Stimulated activated memory B cell treated with anti-CD40 and anti-IgM and Interleukin-4, amounts not matched to agents 10 μg/mL and 1 μg/mL and 100 μg/mL, for 72 hours (primary cell): ENCODE measurements around the gene ABHD17A.

Experiments
- ATAC-seq: fragments of 150-1000 bp; cut with Tn5 transposase; 2 replicates; pipeline ENCODE4 v1.10.0; 2021
- H3K27ac Mint-ChIP-seq: one replicate; pipeline ENCODE4 v1.8.0; 2022; ENCODE audit warnings: mild to moderate bottlenecking, mixed read lengths
- H3K27me3 Mint-ChIP-seq: one replicate; pipeline ENCODE4 v1.8.0; 2022; ENCODE audit warnings: mixed read lengths
- H3K36me3 Mint-ChIP-seq: one replicate; pipeline ENCODE4 v1.8.0; 2022; ENCODE audit warnings: mixed read lengths
- H3K4me1 Mint-ChIP-seq: one replicate; pipeline ENCODE4 v1.8.0; 2022; ENCODE audit warnings: mixed read lengths
- H3K4me3 Mint-ChIP-seq: one replicate; pipeline ENCODE4 v1.8.0; 2022; ENCODE audit warnings: mild to moderate bottlenecking, moderate library complexity, mixed read lengths
- H3K9me3 Mint-ChIP-seq: one replicate; pipeline ENCODE4 v1.8.0; 2022; ENCODE audit warnings: mixed read lengths

Gene ABHD17A

DNA sequence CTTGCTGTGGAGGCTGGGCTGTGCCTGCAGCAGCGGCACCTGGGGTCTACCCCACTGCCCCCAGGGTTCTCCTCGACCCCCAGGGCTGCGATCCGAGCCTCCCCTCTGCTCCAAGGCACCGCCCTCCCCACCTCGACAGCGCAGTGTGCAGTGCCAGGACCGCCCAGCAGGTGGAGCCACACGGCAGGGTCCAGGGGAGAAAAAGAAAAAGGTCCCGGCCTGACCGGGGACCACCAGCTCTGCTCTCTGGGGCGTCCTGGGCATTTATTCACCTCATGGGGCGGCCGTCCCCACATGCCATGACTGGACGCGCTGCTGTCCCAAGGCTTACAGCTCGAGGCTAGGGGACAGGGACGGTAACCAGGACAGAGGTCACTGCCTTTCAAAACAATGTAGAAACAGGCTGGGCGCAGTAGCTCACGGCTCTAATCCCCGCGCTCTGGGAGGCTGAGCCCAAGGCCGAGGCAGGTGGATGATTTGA lies 47.6 kb downstream of the ABHD17A start:
- peaks cover 53% of the 10 kb centered on the region for H3K4me1 Mint-ChIP-seq
- no peak overlapping the region for H3K4me3 Mint-ChIP-seq
- no peaks in the 10 kb centered on the region for H3K27me3 Mint-ChIP-seq
- H3K27ac Mint-ChIP-seq = no peak overlapping the region
- no peaks in the 10 kb centered on the region for H3K9me3 Mint-ChIP-seq
- H3K36me3 Mint-ChIP-seq = peaks cover 5% of the 10 kb centered on the region
- no peak for ATAC-seq

DNA sequence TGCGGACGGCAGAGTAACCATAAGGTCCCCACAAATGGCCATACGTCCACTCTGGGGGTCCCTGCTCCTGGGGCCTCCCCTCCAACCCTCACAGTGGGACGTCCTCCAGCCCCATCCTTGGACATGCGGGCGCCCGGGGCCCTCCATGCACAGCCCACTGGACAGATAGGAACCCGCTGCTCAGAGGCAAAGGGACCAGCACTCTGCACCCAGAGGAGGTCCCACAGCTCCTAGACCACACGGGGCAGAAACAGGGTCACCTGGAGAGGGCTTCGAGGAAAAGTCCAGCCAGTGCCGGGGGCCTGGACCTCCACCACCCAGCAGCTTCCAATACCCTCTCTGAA lies 48.1 kb downstream of the ABHD17A start:
- Mint-ChIP-seq H3K9me3 (no peaks in the 10 kb centered on the region), H3K27me3 (no peaks in the 10 kb centered on the region), H3K4me1 (peaks cover 52% of the 10 kb centered on the region), H3K4me3 (no peak overlapping the region), H3K36me3 (peaks cover 5% of the 10 kb centered on the region), H3K27ac (no peak overlapping the region)
- no peak for ATAC-seq

DNA sequence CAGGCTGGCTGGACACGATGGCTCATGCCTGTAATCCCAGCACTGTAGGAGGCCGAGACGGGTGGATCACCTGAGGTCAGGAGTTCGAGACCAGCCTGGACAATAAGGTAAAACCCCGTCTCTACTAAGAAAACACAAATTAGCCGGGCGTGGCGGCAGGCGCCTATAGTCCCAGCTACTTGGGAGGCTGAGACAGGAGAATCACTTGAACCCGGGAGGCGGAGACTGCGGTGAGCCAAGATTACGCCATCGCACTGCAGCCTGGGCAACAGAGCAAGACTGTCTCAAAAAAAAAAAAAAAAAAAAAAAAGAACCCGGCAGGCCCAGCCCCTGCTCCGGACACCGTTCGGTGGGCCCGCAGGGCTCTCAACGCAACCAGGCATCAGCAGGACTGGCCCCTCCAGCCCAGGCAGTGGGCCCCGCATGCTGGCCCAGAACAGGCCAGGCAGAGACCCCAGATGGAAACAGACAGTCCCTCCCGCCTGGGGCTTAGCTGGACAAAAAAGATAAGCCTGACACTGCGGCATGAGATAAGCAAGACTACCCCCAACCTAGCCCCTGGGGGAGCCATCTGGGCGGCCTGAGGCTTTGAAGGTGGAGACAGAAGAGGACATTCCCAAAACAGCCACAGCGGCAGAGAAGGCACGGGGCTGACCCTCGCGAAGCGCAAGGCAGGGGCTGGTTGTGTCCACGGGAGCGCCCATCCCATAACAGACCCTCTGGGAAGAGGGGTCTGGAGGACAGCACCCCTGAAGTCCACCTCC lies 48.7 kb downstream of the ABHD17A start:
- Mint-ChIP-seq H3K27me3 (no peaks in the 10 kb centered on the region), H3K27ac (no peak overlapping the region), H3K4me3 (no peak overlapping the region), H3K9me3 (no peaks in the 10 kb centered on the region), H3K36me3 (peaks cover 5% of the 10 kb centered on the region), H3K4me1 (peaks cover 52% of the 10 kb centered on the region)
- ATAC-seq = no peak

DNA sequence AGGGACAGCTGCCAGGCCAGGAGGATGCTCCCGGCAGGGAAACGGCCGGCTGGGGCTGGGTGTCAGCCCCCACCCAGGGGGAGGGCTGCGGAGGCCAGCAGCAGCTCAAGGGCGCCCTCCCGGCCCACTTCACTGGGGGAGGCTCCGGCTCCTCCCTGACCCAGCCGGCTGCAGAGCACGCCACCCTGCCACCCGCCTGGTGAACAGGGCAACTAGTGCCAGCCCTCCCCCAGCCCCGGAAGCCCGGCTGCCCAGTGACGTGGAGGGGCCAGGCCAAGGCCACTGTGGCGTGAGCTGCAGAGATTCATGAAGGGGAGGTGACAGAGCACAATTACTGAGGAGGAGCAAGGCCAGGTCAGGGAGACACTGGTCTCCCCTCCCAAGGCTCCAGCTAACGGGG lies 51.8 kb downstream of the ABHD17A start:
- no peaks in the 10 kb centered on the region for H3K27me3 Mint-ChIP-seq
- H3K36me3 Mint-ChIP-seq = peaks cover 15% of the 10 kb centered on the region
- no peak for ATAC-seq
- H3K4me3 Mint-ChIP-seq = no peak overlapping the region
- H3K27ac Mint-ChIP-seq = no peak overlapping the region
- peaks cover 28% of the 10 kb centered on the region for H3K4me1 Mint-ChIP-seq
- H3K9me3 Mint-ChIP-seq = no peaks in the 10 kb centered on the region

DNA sequence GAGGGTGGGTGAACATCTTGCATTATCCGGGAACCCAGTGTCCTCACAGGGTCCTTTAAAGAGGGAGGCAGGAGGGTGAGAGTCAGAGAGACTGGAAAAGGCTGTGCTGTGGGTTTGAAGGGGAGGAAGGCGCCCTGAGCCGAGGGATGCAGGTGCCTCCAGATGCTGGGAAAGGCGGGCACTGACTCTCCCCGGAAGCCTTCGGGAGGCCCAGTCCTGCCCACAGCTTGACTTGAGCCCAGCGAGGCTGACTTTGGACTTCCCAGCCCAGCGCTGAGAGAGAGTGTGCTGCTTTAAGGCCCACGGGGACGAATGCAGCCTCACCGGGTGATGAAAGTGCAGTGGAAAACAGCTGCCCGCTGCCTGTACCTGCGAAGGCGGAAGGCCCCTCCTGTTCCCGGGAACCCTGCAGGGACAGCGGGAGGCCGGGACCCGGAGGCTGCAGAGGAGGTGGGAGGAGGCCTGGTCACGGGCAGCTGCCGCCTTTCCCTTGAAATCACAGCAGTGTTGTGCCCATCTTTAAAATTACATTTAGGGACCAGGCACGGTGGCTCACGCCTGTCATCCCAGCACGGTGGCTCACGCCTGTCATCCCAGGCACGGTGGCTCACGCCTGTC lies 53.1 kb downstream of the ABHD17A start:
- H3K4me3 Mint-ChIP-seq = no peak overlapping the region
- H3K36me3 Mint-ChIP-seq = peaks cover 16% of the 10 kb centered on the region
- ATAC-seq = no peak
- no peaks in the 10 kb centered on the region for H3K9me3 Mint-ChIP-seq
- no peaks in the 10 kb centered on the region for H3K27me3 Mint-ChIP-seq
- H3K4me1 Mint-ChIP-seq = peaks cover 15% of the 10 kb centered on the region
- no peak overlapping the region for H3K27ac Mint-ChIP-seq

DNA sequence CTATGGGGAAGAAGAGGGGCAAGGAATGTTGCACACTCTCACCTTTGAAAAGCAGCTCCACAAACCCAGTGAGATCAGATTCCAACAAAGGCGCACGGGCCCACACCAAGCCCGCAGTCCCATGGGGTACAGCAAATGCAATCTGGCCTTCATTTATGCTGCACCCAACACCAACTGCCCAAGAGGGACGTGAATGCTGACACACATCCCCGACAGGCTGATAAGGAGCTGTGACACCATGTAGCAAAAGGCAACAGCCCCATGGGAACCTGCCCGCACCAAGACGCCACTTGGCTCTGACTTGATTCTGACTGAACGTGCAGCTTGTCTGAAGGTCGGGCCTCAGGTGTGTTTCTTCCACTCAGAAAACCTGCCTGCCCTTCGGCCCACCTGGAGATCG lies 54.3 kb downstream of the ABHD17A start:
- Mint-ChIP-seq H3K9me3 (no peaks in the 10 kb centered on the region), H3K27me3 (no peaks in the 10 kb centered on the region), H3K27ac (no peak overlapping the region), H3K4me3 (no peak overlapping the region), H3K4me1 (peaks cover 13% of the 10 kb centered on the region), H3K36me3 (peaks cover 21% of the 10 kb centered on the region)
- no peak for ATAC-seq

DNA sequence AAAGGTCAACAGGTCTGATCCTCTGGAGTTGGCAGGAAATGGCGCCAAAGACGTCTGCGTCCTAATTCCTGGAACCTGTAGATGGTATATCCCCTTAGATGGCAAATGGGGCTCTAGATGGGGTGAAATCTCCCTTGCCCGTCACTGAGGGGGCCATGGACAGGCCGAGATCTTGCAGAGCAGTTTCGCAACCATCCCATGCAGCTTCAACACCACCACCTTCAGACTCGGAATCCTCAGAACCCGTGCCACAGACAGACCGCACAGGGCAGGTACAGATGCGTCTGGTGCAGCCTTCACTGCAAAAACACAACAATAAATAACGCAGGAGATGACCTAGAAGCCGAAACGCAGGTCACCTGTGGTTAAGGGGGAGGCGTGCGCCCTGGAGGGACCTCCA lies 54.7 kb downstream of the ABHD17A start:
- H3K4me3 Mint-ChIP-seq = no peak overlapping the region
- peaks cover 17% of the 10 kb centered on the region for H3K4me1 Mint-ChIP-seq
- H3K9me3 Mint-ChIP-seq = no peaks in the 10 kb centered on the region
- no peaks in the 10 kb centered on the region for H3K27me3 Mint-ChIP-seq
- H3K27ac Mint-ChIP-seq = no peak overlapping the region
- H3K36me3 Mint-ChIP-seq = peaks cover 25% of the 10 kb centered on the region
- no peak for ATAC-seq

DNA sequence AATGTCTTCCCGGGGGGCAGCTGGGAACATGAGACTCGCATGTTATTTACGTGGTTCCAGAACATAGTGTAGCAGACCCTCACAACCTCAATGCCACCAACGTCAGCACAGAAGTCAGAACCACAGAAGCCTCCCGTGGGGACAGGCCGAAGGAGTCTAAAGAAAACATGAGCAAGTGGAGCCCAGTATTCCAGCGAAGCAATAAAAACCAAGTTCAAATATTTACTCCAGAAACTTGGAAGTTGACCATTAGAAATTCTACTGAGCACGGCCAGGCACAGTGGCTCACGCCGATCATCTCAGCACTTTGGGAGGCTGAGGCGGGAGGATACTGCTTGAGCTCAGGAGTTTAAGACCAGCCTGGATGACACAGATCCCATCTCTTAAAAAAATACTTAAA lies 55.3 kb downstream of the ABHD17A start:
- Mint-ChIP-seq H3K9me3 (no peaks in the 10 kb centered on the region), H3K27ac (no peak overlapping the region), H3K4me1 (peaks cover 18% of the 10 kb centered on the region), H3K27me3 (no peaks in the 10 kb centered on the region), H3K36me3 (peaks cover 25% of the 10 kb centered on the region), H3K4me3 (no peak overlapping the region)
- ATAC-seq = no peak

DNA sequence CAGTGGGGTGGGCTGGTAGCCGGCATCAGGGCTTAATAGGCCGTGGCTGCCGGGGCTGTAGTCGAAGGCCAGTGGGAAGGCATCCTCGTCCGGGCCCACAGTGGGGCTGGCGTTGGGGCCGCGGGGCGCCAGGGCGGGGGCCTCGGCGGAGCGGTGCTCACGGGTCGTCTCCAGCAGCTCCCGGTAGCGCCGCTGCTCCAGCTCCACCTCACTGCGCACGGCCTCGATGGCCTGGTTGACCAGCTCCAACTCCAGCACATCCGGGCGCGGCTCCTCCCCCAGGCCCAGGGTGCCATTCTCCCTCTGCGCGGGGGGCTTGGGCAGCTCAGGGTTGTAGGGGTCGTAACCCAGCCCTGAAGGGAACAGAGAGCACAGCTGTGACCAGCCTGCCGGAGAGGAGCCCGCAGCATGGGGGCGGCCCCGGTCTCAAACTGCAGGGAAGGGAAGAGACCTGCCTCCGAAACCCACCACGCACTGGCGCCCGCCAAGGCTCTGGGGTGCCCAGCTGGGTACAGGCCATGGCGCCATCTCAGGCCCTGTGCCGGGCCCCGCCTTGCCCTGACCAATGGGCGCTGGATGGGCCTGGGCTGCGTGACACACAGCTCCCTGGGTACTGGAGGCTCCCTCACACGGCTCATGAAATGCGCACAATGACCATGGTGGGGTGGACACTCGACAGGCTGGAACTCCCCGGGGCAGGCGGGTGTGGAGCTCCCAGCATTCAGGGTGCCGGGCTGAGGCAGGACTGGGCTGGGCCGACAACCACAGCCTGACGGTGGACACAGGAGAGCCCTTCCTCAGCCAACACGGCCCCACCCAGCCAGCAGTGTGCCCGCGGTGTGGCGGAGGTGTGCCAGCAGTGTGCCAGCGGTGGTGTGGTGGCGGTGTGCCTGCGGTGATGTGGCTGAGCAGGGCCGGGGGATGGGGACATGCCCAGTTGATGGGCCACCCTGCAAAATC lies 56.7 kb downstream of the ABHD17A start:
- Mint-ChIP-seq H3K36me3 (peaks cover 31% of the 10 kb centered on the region), H3K27ac (no peak overlapping the region), H3K27me3 (no peaks in the 10 kb centered on the region), H3K9me3 (no peaks in the 10 kb centered on the region), H3K4me1 (peaks cover 18% of the 10 kb centered on the region), H3K4me3 (no peak overlapping the region)
- ATAC-seq = peak; percentile 39

DNA sequence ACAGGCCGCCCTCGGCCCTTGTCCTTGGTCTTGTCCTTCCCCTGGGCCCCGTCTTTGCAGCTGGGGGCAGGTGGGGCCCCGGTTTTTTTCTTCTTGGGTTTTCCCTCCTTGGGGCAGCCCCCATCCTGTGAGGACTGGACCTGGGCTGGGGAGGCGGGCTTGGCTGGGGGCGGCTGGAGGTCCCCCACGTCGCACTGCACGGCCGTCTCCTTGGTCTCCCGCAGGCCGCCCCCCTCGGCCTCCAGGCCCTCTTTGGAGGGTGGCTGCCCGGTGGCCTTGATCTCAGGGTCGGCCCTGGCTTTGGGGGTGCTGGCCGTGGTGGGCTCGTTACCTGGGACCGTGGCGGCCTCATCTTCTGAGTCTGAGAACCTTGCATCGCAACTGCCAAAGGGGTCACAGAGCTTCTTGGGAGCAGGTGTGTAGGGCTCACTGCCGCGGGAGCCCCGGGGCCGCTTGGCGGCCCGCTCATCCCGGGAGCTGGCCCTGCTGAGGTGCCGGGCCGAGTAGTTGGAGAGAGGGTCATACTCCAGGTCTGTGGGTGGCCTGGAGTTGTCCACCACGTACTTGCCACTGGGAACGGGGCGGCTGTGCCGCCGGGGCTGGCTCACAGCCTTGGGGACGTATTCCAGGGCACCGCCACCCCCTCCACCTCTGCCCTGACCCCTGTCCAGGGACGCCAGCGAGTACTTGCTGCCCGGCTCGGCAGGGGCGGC lies 57.6 kb downstream of the ABHD17A start:
- Mint-ChIP-seq H3K9me3 (no peaks in the 10 kb centered on the region), H3K27me3 (no peaks in the 10 kb centered on the region), H3K4me1 (peaks cover 18% of the 10 kb centered on the region), H3K27ac (no peak overlapping the region), H3K4me3 (no peak overlapping the region), H3K36me3 (peaks cover 38% of the 10 kb centered on the region)
- ATAC-seq = peak; percentile 14
